Measurements from ENCODE around the gene CEP41. TPM values are rescaled to one million over a fixed set of nuclear protein-coding genes. Genes with fewer than 3 reads are reported as not detected.
"Not testable (repeated sequence)": the region's sequence is repeated elsewhere in the genome, so short reads cannot be mapped to it uniquely, and the experiment has no call there.

The CEP41 gene
- total RNA-seq, 1 donor from 2014 or later, result 1.6 TPM

DNA sequence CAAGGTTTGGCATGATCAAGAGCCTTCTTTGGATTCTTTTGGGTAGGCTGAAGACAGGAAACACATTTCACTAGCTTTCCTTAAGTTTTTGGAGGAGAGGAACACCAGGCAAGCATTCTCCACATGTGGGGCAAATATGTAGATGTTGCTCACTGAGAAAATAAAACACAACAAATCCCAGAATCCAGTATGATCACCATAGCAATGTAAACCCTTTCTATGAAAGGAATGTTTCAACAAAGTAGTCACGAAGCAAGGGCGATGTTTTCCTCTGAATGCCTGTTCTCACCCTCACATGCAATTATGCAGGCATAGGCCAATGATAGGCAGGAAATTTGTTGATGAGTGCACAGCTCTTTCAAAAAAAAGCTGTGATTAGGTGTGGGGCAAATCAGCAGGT, 20.5 kb upstream of the CEP41 start:
- no peak for DNase-seq (ENCODE audit: low read depth in 2 of 2)

DNA sequence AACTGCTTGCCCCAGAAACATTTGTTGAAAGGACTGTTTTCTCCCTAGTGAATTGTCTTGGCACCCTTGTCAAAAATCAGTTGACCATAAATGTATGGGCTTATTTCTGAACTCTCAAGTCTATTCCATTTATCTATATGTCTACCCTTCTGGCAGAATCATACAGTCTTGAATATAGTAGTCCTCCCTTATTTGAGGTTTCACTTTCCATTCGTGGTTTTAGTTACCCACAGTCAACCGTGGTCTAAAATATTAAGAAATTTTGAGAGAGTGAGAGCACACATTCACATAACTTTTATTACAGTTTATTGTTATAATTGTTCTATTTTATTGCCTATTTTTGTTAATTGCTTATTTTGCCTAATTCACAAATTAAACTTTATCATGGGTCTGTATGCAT, 17.4 kb upstream of the CEP41 start:
- no peak for DNase-seq (ENCODE audit: low read depth in 2 of 2)

DNA sequence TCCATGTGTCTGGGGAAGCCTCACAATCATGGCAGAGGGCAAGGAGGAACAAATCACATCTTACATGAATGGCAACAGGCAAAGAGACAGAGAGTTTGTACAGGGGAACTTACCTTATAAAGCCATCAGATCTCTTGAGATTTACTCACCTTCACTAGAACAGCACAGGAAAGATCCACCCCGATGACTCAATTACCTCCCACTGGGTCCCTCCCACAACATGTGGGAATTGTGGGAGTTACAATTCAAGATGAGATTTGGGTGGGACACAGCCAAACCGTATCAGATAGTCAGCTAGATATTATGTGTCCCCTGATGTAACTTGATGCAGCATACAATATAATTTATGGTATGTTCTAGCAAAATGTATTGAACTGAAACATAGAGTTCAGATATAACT, 14.1 kb upstream of the CEP41 start:
- no peak for DNase-seq (ENCODE audit: low read depth in 2 of 2)

DNA sequence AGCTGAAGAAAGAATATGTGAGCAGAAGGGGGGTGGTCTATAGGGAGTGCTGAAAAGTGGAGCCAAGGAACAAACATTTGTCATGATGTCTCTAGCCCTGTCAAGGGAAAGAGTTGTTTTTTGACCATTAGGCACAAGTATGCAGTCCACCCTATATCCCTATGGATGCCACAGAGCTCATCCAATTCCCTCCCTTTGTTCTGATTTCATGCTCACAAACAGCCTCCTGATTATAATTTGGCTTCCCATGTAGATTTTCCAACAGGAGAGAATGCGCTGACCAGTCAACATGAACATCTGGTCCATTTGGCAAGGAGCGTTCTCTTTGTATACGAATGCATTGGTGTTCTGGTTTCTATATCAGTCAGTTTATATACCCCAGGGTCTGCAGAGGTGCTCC, 12.1 kb upstream of the CEP41 start:
- DNase-seq (ENCODE audit: low read depth in 2 of 2), result no peak

DNA sequence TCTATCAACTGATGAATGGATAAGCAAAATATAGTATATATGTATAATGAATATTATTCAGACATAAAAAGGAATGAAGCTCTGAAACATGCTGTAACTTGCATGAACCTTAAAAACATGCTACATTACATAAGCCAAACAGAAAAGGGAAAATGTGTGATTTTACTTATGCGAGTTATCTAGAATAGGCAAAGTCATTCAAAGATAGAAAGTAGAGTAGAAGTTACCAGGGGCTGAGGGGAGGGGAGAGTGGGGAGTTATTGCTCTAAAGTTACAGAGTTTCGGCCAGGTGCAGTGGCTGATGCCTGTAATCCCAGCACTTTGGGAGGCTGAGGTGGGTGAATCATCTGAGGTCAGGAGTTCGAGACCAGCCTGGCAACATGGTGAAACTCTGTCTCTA, 10.5 kb upstream of the CEP41 start:
- not testable (repeated sequence) for DNase-seq (ENCODE audit: low read depth in 2 of 2)

DNA sequence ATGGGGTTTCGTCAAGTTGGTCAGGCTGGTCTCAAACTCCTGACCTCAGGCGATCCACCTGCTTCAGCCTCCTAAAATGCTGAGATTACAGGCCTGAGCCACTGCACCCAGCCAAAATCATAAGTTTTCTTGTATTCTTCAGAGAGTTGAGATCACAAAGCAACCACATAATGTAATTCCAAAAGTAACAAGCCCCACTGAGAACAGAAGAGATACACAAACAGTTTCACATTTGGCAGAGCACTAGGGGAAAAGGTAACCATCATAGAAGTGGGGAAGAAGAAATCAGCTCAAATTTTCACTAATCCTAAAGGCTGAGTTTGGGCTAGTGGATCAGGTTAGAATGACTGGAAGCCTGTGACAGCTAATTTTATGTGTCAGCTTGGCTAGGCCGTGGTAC, 5.4 kb upstream of the CEP41 start:
- DNase-seq (ENCODE audit: low read depth in 2 of 2), result no peak

DNA sequence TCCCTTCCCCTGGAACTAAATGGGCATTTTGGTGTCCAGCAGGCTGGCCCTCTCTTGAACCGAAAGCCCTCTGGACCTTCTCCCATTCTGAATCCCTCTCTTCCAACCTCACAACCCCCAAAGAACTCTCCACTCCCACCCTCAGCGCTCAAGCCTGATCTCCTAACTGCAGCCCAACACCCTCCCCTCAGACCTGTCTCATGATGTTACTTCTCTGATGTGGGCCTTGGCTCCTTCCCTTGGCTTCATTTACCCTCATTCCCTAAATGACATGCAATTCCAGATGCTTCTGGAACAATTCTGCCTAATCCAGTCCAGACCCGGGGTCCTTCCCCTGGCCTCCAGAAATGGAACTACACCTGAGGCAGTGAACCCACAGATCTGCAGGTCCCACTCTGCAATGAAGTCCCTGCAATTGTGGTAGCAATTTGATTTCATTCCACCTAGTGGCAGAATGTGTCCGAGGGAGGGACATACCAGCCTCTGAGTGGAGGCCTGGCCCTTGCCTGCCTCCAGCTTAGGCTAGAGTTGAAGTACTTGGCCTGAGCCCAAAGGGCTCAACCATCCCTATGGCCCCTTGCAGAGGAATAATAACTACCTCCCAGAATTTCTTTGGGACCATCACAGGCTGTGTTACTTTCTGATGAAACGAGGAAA, 4.1 kb upstream of the CEP41 start:
- no peak for DNase-seq (ENCODE audit: low read depth in 2 of 2)

DNA sequence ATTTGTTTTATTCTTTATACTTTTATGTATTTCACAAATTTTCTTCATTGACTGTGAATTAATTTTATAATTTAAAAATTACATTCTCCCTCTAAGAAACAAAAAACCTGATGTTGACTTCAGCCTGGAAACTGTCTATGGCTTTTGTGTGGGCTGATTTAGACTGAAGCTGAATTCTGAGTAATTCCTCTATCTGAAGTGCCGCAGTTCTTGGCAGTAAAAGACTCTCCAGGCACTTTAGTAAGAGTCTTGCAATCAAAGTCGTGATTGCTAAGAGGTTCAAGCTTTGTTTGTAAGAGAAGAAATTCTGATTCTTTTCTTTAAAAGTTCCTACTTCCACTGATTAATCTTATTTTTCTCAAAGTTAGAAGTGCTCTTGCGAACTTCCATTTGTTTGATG, 3.4 kb upstream of the CEP41 start:
- DNase-seq (ENCODE audit: low read depth in 2 of 2), result no peak

DNA sequence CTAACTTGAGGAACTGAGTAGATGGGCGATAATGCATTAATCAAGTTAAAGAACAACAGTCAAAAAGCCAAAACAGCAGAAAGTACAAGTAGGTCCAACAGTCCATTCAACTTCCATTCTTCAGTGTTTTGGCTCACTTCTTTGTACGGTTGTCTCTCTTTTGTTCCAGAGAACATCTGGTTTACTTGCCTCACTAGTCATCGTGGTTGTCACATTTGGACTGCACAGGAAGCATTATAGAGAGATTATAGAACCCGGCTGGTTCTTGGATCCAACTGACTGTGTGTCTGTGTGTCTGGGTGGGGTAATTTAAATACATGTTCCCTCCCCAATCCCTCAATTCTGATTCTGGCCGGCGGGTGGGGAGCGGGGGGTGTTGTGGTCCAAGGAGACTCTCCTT, 1.8 kb upstream of the CEP41 start:
- no peak for DNase-seq (ENCODE audit: low read depth in 2 of 2)

DNA sequence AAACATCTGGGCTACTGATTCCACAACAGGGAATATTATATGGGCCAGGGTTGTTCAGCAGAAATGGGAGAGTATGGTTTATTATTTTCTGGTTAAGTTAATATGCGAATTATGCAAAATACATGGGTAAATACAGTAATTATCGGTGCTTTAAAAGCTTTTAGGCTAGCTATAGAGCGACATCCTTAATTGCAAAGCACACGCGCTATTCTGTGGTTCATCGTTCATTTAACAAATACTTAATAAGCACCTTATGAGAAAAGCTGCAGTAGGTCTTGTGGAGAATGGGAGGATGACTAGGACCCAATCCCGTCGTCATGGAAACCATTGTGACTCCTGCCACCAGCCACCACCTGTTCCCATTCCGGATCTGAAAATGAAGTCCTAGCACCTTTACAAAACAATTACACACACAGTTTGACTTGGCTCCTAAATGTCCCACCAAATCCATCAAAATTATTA, 623 bp upstream of the CEP41 start:
- peak; percentile 43 to 61 for DNase-seq (ENCODE audit: low read depth in 2 of 2)

DNA sequence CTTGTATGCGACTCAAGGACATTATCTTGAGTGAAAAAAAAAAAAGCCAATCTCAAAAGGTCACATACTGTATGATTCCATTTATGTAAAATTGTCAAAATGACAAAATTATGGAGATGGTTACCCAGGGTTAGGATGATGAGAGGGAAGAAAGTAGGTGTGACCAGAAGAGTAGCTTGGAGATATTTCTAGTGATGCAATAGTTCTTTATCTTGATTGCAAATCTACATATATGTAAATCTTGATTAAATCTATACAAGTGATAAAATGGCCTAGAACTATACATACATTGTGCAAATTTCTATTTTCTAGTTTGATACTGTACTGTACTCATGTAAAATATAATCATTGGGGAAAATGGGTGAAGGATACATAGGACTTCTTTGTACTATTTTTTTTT, 4.6 kb downstream of the CEP41 start:
- no peak for DNase-seq (ENCODE audit: low read depth in 2 of 2)

DNA sequence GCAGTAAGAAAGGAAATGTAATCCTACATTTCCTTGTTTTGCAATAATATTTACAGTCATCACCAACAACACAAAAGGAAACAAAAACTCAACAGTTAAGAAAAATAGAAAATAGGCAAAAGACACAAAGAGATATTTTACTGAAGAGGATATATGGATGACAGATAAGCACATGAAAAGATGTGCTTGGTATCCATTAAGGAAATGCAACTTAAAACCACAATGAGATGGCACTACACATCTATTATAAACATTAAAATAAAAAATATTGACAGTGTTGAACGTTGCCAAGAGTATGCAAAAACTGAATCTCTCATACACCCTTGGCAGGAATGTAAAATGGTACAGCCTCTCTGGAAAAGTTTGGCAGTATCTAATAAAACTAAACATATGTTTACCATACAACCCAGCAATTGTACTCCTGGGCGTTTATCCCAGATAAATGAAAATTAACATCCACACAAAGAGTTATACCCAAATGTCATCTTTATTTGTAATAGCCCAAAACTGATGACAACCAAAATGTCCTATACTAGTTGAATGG, 5.4 kb downstream of the CEP41 start:
- DNase-seq (ENCODE audit: low read depth in 2 of 2), result no peak

DNA sequence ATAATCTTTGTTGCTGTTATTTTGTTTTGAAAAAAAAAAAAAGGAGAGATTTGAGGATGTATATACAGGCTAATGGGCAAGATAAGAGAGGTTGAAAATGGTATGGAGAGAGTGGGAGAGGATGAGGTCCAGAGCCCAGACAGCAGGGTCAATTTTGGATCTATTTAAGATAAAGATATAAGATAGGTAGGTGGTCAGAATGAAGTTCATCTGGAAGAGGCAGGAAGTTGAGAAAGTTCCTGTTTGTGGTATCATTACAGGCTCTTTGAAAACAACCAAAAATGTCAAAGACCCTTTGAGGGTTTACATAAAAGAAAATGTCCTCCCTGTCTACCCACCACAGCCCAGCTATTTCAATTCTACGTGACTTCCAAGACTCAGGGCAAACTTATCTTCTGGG, 7.5 kb downstream of the CEP41 start:
- DNase-seq (ENCODE audit: low read depth in 2 of 2), result peak in 1 of 2 donors; percentile 25

DNA sequence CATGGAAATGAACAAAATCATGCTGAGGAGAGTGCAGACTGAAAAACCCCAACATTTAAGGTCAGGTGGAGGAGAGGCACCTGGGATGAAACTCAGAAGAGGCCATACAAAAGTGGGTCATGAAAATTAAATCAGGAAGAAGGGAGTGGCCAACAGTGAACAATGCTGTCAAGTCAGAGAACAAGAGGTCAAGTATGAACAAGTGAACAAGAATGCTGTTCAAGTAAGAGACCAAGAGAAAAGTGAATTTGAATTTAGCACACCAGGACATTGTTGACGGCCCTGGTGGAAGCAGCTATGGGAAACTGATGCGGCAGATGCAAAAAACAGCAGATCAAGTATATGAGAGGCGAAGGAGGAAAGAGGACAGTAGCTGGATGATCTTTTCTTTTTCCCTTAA, 7.9 kb downstream of the CEP41 start:
- peak in 1 of 2 donors; percentile 64 for DNase-seq (ENCODE audit: low read depth in 2 of 2)

DNA sequence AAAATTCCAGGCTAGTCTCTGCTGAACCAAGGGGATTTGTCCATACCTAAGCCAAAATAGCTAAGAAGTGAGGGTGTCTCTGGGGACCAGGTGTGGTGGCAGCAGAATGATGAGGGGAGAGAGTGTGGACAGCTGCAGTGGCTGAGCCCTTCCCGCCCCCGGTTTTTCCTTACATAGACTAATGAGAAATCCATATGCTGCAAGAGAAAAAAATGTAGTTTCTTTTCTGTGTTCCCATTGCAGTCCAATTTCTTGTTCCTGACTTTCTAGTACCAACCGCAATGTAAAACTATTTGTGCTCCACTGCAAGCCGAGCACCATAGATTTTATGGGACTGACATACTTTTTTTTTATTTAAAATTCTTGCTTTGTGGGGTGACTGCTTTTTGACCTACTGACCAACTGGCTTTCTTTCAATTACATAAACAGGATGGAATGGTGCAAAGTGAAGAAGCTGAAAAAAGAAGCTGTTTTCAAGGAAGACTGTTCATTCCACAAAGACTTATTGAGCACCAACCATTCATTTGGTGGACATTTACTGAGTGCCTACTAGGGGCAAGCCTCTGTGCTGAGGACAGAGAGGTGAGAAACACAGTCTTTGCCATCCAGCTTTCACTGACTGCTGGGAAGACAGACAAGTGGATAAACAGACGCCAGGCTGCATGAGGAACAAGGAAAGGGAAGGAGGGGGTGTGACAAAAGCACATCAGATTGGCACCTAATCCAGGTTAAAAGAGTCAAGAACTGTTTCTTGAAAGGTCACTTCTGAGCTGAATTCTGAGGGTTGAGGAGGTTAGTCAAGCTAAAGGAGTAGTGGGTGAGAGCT, 9.8 kb downstream of the CEP41 start:
- peak; percentile 6 to 48 for DNase-seq (ENCODE audit: low read depth in 2 of 2)

DNA sequence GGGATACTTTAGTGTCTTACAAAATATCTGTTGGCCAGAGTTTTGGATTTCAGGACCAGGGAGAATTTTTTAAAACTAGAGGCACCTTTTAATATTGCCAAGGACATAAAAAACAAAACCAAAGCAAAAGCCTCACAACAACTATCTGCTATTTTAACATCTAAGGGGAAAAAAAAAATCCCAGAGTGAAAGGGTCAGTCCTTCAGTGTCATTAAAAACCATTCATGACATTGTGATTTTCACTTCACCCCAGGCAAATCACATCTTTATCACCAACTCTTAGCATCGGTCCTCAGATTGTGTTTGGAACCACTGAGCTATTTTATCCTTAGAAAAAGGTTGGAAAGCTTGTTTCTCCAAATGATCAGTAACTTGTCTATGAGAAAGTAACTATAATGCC, 10.7 kb downstream of the CEP41 start:
- DNase-seq (ENCODE audit: low read depth in 2 of 2), result no peak

DNA sequence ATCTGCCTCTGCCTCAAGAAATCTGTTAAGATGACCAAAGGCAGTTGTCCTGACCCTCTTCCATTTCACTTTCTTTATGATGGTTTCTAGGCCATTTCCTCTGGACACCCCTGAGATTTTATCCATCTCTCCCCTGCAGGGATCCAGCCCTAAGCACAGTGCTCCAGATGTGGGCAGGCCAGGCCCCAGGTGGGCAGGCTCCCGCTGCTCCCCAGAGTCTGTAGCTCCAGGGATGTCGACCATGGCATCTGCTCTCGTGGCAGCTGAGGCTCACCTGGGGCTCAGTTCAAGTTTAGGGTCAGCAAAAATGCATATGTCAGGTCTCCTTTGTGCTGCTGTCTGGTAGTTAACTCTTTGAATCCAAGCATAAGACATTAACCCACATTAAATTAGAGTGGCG, 11.8 kb downstream of the CEP41 start:
- no peak for DNase-seq (ENCODE audit: low read depth in 2 of 2)

DNA sequence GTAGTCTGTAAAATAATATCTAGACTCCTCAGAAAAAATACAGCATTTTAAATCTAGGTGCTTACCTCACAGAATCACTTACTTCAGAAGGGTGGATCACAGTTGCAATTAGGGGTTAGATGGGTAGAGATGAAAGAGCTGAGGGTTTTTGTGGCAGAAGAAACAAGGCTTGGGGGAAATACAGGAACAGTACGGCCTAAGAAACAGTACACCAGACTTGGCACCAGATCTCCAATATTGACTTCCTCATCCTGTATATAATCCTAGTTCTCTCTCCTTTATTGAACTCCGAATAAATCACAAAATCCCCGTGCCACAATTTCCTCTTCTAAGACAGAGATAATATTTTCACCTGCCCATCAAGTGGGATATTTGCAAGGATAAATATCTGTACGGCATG, 14.3 kb downstream of the CEP41 start:
- DNase-seq (ENCODE audit: low read depth in 2 of 2), result no peak

DNA sequence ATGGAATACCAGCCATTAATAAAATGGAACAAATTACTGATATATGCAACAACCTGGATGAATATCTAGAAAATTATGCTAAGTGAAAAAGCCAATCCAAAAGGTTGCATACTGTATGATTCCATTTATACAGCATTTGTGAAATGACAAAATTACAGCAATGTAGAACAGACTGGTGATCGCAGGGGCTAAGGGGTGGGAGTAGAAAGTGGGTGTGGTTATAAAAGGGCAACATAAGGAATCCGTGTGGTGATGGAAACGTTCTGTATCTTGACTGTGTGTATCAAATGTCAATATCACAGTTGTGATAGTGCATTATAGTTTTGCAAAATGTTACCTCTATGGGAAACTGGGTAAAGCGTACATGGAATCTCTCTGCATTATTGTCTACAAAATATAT, 15.0 kb downstream of the CEP41 start:
- no peak for DNase-seq (ENCODE audit: low read depth in 2 of 2)

DNA sequence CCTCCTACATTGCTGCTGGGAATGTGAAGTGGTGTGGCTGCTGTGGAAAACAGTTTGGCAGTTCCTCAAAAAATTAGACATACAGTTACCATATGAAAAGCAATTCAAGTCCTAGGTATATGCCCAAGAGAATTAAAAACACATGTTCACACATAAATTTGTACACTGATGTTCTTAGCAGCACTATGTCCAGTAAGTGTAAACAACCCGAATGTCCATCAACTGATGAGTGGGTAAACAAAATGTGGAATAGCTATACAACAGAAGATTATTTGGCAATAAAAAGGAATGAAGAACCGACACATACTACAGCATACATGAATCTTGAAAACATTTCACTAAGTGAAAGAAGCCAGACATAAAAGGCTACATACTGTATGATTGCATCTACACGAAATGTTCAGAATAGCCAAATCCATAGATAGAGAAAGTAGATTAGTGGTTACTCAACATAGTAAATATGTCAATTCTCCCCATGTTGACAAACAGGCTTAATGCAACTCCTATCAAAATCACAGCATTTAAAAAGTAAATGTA, 17.2 kb downstream of the CEP41 start:
- DNase-seq (ENCODE audit: low read depth in 2 of 2), result no peak

DNA sequence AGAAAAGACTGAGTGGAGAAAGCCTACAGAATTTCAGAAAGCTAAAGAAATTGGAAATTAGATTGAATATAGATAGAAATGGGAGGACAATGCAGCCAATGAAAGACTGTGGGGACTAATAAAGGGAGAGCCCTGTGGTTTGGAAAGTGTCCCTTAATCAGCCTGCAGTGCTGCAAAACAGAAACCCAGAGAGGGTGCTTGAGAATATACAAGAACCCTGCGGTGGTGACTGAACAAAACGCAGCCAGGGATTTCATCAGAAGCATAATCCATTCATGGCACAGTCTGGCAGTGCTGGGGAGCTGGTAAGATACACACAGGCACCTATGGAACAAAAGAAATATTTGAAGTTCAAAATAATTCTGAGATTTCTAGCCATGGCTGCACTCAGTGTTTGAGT, 19.1 kb downstream of the CEP41 start:
- DNase-seq (ENCODE audit: low read depth in 2 of 2), result no peak

DNA sequence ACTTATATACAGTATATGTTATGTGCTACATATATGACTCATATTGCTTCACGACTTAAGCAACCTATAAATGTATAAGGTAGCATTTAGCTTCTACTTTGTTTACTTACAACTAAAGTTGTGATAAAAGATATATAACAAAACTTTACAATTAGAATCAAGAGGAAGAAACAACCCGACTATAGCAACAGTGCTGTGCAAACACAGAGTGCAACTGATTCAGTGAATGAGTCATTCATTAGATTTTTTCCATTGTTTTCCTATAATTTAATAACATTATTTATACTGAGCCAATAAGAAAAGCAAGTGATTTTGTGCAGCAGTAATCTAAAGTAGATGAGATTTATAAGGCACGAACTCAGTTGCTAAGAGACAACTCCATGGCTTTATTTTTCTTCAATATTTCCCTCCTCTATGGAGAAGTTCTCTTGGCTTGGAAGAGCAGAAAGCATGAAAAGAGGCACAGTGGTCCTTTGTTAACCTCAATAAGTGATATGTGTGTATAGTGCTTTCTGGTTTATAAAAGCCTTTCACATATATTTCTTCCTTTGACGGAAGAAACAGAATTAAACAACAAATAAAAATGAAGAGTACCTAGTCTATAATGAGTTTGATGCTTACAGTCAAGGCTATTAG, 19.8 kb downstream of the CEP41 start:
- DNase-seq (ENCODE audit: low read depth in 2 of 2), result peak; percentile 59 to 68

Data from lung microvascular endothelial cell (primary cell).